Measurements from ENCODE around the gene COQ8A. TPM values are rescaled to one million over a fixed set of nuclear protein-coding genes. Genes with fewer than 3 reads are reported as not detected.

Gene COQ8A
- total and polyA plus RNA-seq, 4 donors, result 16.2 to 50.5 (median 29.1) TPM

DNA sequence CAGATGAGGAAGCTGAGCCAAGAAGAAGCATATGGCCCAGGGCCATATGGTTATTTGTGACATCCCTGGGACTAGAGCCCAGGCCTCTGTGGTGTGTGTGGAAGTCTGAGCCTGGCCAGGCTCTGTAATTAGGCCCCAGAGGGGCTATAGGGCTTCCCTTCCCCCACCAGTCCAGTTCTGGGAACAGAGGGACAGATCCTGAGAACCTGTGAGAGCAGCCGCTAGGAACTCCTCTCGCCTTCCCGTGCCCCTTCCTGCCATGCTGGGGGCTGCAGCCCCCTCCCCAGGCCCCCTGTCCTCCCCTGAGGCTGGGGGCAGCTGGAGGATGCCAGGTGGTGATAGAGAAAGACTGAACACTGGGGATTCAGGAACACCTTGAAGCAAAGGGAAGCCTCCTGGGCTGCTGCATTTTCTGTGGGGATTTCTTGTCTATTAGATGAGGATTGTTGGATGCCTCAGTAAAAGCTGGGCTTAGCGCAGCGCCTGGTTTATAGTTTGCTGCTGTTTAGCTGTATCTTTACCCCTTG lies 33.3 kb downstream of the COQ8A start:
- WGBS, 2 donors, result 91 to 100% methylated on average over 5 of the region's 5 CpGs
- ATAC-seq (ENCODE audit: insufficient read depth, low FRiP score), result no peak

DNA sequence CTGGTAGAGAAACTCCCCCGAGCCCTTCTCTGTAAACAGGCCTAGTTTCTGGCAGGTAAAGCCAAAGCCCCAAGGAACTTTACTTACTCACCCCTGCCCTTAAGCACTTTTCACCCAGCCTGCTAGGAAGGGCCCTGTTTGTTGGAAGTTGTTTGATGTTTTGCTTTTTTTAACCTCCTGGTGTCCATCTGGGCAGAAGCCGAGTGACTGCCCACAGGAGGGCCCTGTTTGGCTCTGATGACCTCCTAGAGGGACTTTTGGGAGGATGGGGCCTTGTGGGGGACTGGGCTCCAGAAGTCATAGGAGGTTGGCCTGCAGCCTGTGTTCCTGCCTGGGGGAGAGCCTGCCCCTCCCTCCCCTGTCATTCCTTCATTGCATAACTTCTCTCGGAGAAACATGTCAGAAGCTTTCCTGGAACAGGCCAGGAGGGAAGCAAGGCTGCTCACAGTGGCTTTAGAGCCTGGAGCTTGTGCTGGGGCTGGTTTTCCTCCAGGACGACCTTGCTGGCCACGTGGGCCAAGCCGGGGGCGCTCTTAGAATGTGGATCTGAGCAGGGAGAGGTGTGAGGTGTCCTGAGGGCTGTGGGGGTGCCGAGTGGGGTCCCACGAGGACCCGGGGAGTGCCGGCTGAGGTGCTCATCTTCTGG lies 33.9 kb downstream of the COQ8A start:
- Histone ChIP-seq H3K27ac (ENCODE audit: low read depth in 1 of 2, low read length in 1 of 2) (peak overlapping the region; percentile 88 to 92), H3K4me1 (ENCODE audit: control insufficient read depth in 5 of 5, insufficient read depth in 5 of 5, low read length in 5 of 5) (peaks cover 6 to 26% (median 11%) of the 10 kb centered on the region in 5 donors), H3K36me3 (ENCODE audit: control insufficient read depth in 4 of 4, insufficient read depth in 4 of 4, low read length in 4 of 4) (peaks cover 0 to 14% (median 11%) of the 10 kb centered on the region in 4 donors), H3K27me3 (ENCODE audit: control insufficient read depth in 3 of 3, insufficient read depth in 3 of 3, low read length in 2 of 3) (no peaks in the 10 kb centered on the region), H3K9ac (ENCODE audit: insufficient read depth in 1 of 2, low read length in 2 of 2) (no peak overlapping the region), H3K9me3 (ENCODE audit: control insufficient read depth in 4 of 4, insufficient read depth in 3 of 4, low read length in 3 of 4) (peaks cover 0 to 5% (median 0%) of the 10 kb centered on the region in 4 donors), H3K4me3 (no peak overlapping the region)
- WGBS, 2 donors, result 54 to 72% methylated on average over 11 of the region's 11 CpGs
- peak; percentile 74 for ATAC-seq (ENCODE audit: insufficient read depth, low FRiP score)
- TF ChIP-seq, protein P1, sequence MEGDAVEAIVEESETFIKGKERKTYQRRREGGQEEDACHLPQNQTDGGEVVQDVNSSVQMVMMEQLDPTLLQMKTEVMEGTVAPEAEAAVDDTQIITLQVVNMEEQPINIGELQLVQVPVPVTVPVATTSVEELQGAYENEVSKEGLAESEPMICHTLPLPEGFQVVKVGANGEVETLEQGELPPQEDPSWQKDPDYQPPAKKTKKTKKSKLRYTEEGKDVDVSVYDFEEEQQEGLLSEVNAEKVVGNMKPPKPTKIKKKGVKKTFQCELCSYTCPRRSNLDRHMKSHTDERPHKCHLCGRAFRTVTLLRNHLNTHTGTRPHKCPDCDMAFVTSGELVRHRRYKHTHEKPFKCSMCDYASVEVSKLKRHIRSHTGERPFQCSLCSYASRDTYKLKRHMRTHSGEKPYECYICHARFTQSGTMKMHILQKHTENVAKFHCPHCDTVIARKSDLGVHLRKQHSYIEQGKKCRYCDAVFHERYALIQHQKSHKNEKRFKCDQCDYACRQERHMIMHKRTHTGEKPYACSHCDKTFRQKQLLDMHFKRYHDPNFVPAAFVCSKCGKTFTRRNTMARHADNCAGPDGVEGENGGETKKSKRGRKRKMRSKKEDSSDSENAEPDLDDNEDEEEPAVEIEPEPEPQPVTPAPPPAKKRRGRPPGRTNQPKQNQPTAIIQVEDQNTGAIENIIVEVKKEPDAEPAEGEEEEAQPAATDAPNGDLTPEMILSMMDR (IDR thresholded peaks at IDR 0.05; ENCODE audit: control extremely low read depth, extremely low read depth), result no peak
- peak in 2 of 3 donors; percentile 19 to 54 for DNase-seq

More for the DNA sequence above, 33.3 kb downstream of the COQ8A start:
- Histone ChIP-seq H3K9me3 (ENCODE audit: control insufficient read depth in 4 of 4, insufficient read depth in 3 of 4, low read length in 3 of 4) (peaks cover 0 to 5% (median 0%) of the 10 kb centered on the region in 4 donors), H3K27me3 (ENCODE audit: control insufficient read depth in 3 of 3, insufficient read depth in 3 of 3, low read length in 2 of 3) (no peaks in the 10 kb centered on the region), H3K9ac (ENCODE audit: insufficient read depth in 1 of 2, low read length in 2 of 2) (no peak overlapping the region), H3K4me1 (ENCODE audit: control insufficient read depth in 5 of 5, insufficient read depth in 5 of 5, low read length in 5 of 5) (peaks cover 6 to 26% (median 11%) of the 10 kb centered on the region in 5 donors), H3K27ac (ENCODE audit: low read depth in 1 of 2, low read length in 1 of 2) (peak overlapping the region; percentile 88 to 92), H3K36me3 (ENCODE audit: control insufficient read depth in 4 of 4, insufficient read depth in 4 of 4, low read length in 4 of 4) (peaks cover 0 to 11% (median 10%) of the 10 kb centered on the region in 4 donors), H3K4me3 (no peak overlapping the region)
- TF ChIP-seq, protein P1 (IDR thresholded peaks at IDR 0.05; ENCODE audit: control extremely low read depth, extremely low read depth), result no peak
- DNase-seq, result peak in 1 of 3 donors; percentile 43

DNA sequence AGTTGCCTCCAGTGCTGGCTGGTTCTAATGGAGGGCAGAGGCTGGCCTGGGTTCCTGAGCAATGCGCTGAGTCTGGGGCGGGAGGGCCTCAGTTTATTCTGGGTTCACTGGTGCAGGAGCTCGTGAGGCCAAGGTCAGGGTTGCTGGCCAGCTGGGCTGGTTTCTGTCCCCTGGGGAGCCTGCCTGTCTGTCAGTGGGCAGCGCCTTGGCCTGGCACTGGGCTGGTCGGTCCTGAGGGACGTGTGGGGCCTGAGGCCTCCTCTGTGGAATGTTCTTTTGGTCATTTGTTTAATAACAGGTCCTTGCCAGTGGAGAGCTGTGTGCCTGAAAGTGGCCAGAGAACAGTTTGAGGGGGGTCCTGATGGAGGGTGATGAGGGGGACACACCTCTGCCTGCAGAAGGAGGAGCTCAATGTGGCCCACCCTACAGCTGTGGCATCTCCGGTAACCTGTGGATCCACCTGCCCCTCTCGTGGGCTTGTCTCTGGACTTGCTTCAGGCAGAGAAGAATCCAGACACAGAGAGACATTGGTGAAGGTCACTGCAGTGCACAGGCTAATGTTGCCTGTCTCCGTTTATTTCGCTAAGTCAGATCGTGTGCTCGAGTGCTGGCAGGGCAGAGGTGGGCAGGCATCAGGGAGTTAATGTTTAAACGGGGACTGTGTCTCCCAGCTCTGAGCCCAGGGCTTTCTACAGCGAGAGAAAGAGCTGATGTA lies 34.6 kb downstream of the COQ8A start:
- WGBS, 2 donors, result 68 to 84% methylated on average over 14 of the region's 14 CpGs
- Histone ChIP-seq H3K9ac (ENCODE audit: insufficient read depth in 1 of 2, low read length in 2 of 2) (no peak overlapping the region), H3K4me1 (ENCODE audit: control insufficient read depth in 5 of 5, insufficient read depth in 5 of 5, low read length in 5 of 5) (peaks cover 6 to 26% (median 11%) of the 10 kb centered on the region in 5 donors), H3K27me3 (ENCODE audit: control insufficient read depth in 3 of 3, insufficient read depth in 3 of 3, low read length in 2 of 3) (no peaks in the 10 kb centered on the region), H3K9me3 (ENCODE audit: control insufficient read depth in 4 of 4, insufficient read depth in 3 of 4, low read length in 3 of 4) (peaks cover 0 to 5% (median 0%) of the 10 kb centered on the region in 4 donors), H3K36me3 (ENCODE audit: control insufficient read depth in 4 of 4, insufficient read depth in 4 of 4, low read length in 4 of 4) (peaks cover 0 to 19% (median 11%) of the 10 kb centered on the region in 4 donors), H3K4me3 (no peak overlapping the region), H3K27ac (ENCODE audit: low read depth in 1 of 2, low read length in 1 of 2) (peak overlapping the region; percentile 88 to 92)
- no peak for DNase-seq
- no peak for ATAC-seq (ENCODE audit: insufficient read depth, low FRiP score)
- TF ChIP-seq, protein P1 (IDR thresholded peaks at IDR 0.05; ENCODE audit: control extremely low read depth, extremely low read depth), result no peak

All from lung (tissue), 12 donors.